ENCODE data around the gene PTPRM. TPM values are rescaled to one million over a fixed set of nuclear protein-coding genes. Genes with fewer than 3 reads are reported as not detected.

The PTPRM gene
- total RNA-seq, 1 experiment from 2014 or later, result 42.3 TPM

GRCh38 chr18:8008033-8008432, 440.9 kb downstream of the PTPRM start:
- CTCF ChIA-PET, result no interaction called here
- BruUV-seq (replicated peaks), result no TSS peak
- intact Hi-C loops (cut with micrococcal nuclease; ENCODE audit: unreplicated experiment), result no loop called here
- Mint-ChIP-seq H3K27ac (ENCODE audit: unreplicated experiment) (no peak overlapping the region), H3K36me3 (ENCODE audit: insufficient read depth, unreplicated experiment) (no peaks in the 10 kb centered on the region), H3K9me3 (ENCODE audit: low read depth, unreplicated experiment) (no peaks in the 10 kb centered on the region), H3K4me3 (ENCODE audit: low read depth, unreplicated experiment) (no peak overlapping the region), H3K4me1 (ENCODE audit: low read depth, unreplicated experiment) (no peaks in the 10 kb centered on the region), H3K27me3 (ENCODE audit: unreplicated experiment) (no peaks in the 10 kb centered on the region)
- no peak for TF ChIP-seq CTCF (IDR thresholded peaks at IDR 0.05; ENCODE audit: unreplicated experiment)
- no peak for DNase-seq

DNA sequence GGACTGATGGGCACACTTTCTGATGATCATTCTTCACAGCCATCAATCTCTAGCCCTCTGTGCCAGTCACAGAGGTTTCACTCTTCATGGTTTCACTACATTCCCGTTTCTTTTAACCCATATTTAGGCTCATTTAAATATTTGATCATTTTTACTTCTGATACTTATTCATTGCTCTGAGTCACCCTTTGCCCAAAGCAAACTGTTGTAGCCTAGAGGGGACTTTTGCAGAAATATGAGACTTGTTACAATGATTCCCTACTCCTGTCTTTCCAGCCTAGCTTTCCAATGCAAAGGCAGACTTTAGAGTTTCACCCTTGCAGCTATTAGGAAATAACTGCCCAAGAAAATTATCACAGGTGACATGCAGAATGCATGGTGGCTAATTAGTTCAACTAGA, 444.2 kb downstream of the PTPRM start:
- no TSS peak for BruUV-seq (replicated peaks)
- Mint-ChIP-seq H3K27ac (ENCODE audit: unreplicated experiment) (no peak overlapping the region), H3K4me3 (ENCODE audit: low read depth, unreplicated experiment) (no peak overlapping the region), H3K27me3 (ENCODE audit: unreplicated experiment) (no peaks in the 10 kb centered on the region), H3K4me1 (ENCODE audit: low read depth, unreplicated experiment) (no peaks in the 10 kb centered on the region), H3K36me3 (ENCODE audit: insufficient read depth, unreplicated experiment) (no peaks in the 10 kb centered on the region), H3K9me3 (ENCODE audit: low read depth, unreplicated experiment) (no peaks in the 10 kb centered on the region)
- CTCF ChIA-PET, result no interaction called here
- intact Hi-C loops (cut with micrococcal nuclease; ENCODE audit: unreplicated experiment), result no loop called here
- DNase-seq, result no peak
- no peak for TF ChIP-seq CTCF (IDR thresholded peaks at IDR 0.05; ENCODE audit: unreplicated experiment)

- intact Hi-C loops (cut with micrococcal nuclease; ENCODE audit: unreplicated experiment), result no loop called here
- CTCF ChIA-PET, result no interaction called here
- H3K27me3 Mint-ChIP-seq (ENCODE audit: unreplicated experiment), result no peaks in the 10 kb centered on the region
Measured at GRCh38 chr18:8011906-8012305, 444.8 kb downstream of the PTPRM start.

GRCh38 chr18:8018701-8019331, 451.7 kb downstream of the PTPRM start:
- Mint-ChIP-seq H3K4me1 (ENCODE audit: low read depth, unreplicated experiment) (no peaks in the 10 kb centered on the region), H3K27ac (ENCODE audit: unreplicated experiment) (no peak overlapping the region), H3K9me3 (ENCODE audit: low read depth, unreplicated experiment) (no peaks in the 10 kb centered on the region), H3K4me3 (ENCODE audit: low read depth, unreplicated experiment) (no peak overlapping the region), H3K27me3 (ENCODE audit: unreplicated experiment) (no peaks in the 10 kb centered on the region), H3K36me3 (ENCODE audit: insufficient read depth, unreplicated experiment) (no peaks in the 10 kb centered on the region)
- intact Hi-C loops (cut with micrococcal nuclease; ENCODE audit: unreplicated experiment), result no loop called here
- CTCF ChIA-PET, result no interaction called here
- no peak for TF ChIP-seq CTCF (IDR thresholded peaks at IDR 0.05; ENCODE audit: unreplicated experiment)
- DNase-seq, result no peak
- BruUV-seq (replicated peaks), result no TSS peak

More at GRCh38 chr18:8011906-8012305, 444.8 kb downstream of the PTPRM start:
- H3K4me3 Mint-ChIP-seq (ENCODE audit: low read depth, unreplicated experiment), result no peak overlapping the region
- H3K27ac Mint-ChIP-seq (ENCODE audit: unreplicated experiment), result no peak overlapping the region
- DNase-seq, result peak; percentile 8
- H3K36me3 Mint-ChIP-seq (ENCODE audit: insufficient read depth, unreplicated experiment), result no peaks in the 10 kb centered on the region
- no peak for TF ChIP-seq CTCF (IDR thresholded peaks at IDR 0.05; ENCODE audit: unreplicated experiment)
- H3K4me1 Mint-ChIP-seq (ENCODE audit: low read depth, unreplicated experiment), result no peaks in the 10 kb centered on the region
- H3K9me3 Mint-ChIP-seq (ENCODE audit: low read depth, unreplicated experiment), result no peaks in the 10 kb centered on the region
- BruUV-seq (replicated peaks), result no TSS peak

All from Calu3 (cell line).